ENCODE measurements around the gene TTC22.

Gene TTC22

DNA sequence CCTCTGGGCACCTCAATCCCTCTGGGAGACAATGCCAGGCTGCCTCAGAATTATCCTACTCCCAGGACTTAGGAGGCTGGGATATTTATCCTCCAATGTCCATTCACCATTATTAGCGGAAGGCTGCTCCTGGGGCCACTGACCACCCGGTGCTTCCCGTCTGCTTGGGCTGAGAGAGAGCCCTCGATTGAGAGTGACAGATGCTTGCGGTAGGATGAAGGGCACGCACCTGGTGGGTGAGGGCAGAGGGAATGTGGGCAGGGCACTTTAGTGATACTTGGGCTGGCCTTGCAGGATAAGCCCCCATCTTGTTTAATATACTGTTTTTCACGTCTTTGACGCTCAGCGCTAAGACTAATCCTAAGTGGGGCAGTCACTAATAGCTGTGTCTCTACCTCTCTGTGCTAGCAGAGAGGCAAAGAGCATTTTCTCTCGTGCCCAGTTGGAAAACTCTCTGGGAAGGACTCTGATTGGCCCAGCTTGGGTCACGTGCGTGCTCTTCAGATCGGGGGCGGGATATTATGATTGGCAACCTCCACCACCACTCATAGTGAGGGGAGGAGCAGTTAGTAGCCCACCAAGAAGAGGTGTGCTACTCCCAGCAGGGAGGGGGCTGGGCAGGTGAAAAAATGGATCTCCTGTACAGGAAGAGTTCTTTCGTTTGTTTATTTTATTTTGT, 26.2 kb downstream of the TTC22 start:
- no peak overlapping the region for H3K4me3 ChIP-seq (ENCODE audit: low read length)
- peak; percentile 30 for DNase-seq (ENCODE audit: low read depth)
- no peak for TF ChIP-seq CTCF (IDR thresholded peaks at IDR 0.05; ENCODE audit: insufficient read depth, low read depth, low read length, missing control alignments)

DNA sequence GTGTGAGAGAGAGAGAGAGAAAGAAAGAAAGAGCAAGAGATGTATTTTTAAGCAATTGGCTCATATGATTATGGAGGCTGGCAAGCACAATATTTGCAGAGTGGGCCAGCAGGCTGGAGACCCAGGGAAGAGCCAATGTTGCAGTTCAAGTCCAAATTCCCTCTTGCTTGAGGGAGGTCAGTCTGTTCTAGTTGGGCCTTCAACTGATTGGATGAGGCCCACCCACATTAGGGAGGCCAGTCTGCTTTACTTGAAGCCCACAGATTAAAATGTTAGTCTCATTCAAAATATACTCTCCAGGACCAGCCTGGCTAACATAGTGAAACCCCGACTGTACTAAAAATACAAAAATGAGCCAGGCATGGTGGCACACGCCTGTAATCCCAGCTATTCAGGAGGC, 28.2 kb downstream of the TTC22 start:
- TF ChIP-seq CTCF (IDR thresholded peaks at IDR 0.05; ENCODE audit: insufficient read depth, low read depth, low read length, missing control alignments): no peak
- no peak overlapping the region for H3K4me3 ChIP-seq (ENCODE audit: low read length)
- DNase-seq (ENCODE audit: low read depth): no peak

DNA sequence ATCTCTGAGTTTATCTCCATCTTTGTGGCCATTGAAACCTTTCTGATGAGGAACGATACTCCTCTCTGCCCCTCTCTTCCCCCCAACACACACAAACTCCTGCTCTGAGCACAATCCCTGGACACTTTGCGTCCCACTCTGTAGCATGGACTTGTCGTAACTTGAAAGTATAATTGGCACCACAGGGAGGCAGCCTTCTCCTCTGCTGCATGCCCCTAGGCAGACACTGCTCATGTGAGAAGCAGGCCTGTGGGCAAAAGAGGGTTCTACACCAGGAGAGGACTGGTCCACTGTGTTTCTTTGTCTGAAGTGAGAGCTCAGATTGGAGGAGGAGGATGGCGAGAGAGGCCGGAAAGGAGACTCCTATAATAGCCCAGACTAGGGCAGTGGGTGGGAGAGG, 33.0 kb downstream of the TTC22 start:
- DNase-seq (ENCODE audit: low read depth): peak; percentile 35
- H3K4me3 ChIP-seq (ENCODE audit: low read length): no peak overlapping the region
- TF ChIP-seq CTCF (IDR thresholded peaks at IDR 0.05; ENCODE audit: insufficient read depth, low read depth, low read length, missing control alignments): peak; percentile 16

DNA sequence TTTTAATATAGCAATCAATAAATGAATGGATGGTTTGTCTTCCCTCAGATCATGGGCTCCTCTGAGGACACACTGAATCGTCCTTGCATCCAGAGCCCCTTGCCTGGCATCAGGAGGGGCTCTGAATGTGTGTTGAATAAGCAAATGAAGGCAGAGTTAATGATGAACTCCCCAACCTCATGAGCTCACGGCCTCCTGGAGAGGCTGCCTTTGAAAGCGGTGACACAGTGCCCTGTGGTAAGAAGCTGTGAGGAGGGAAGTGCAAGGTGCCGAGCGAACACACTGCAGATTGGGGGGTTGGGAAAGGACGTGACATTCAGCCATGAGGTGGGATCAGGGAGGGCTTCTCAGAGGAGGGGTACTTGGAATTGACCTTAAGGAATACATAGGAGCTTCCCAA, 33.6 kb downstream of the TTC22 start:
- DNase-seq (ENCODE audit: low read depth): no peak
- H3K4me3 ChIP-seq (ENCODE audit: low read length): no peak overlapping the region
- TF ChIP-seq CTCF (IDR thresholded peaks at IDR 0.05; ENCODE audit: insufficient read depth, low read depth, low read length, missing control alignments): no peak

DNA sequence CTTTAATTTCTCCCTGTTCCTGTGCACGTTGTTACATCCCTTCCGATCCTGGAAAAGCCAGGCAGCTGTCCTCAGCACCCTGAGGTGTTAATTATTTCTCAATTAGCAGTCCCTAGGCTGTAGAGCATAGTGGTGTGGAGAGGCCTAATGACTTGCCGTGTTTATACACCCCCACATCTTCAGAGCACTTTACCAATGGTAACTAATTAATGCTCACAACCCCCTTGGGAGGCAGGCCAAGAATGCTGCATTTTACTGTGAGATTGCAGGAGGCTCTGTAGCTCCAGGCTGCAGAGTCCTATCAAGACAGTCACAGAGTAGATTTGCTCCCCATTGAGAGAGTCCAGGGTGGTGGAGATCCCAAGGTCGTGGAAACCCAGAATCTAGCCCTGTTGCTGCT, 34.4 kb downstream of the TTC22 start:
- no peak overlapping the region for H3K4me3 ChIP-seq (ENCODE audit: low read length)
- TF ChIP-seq CTCF (IDR thresholded peaks at IDR 0.05; ENCODE audit: insufficient read depth, low read depth, low read length, missing control alignments): no peak
- DNase-seq (ENCODE audit: low read depth): no peak

DNA sequence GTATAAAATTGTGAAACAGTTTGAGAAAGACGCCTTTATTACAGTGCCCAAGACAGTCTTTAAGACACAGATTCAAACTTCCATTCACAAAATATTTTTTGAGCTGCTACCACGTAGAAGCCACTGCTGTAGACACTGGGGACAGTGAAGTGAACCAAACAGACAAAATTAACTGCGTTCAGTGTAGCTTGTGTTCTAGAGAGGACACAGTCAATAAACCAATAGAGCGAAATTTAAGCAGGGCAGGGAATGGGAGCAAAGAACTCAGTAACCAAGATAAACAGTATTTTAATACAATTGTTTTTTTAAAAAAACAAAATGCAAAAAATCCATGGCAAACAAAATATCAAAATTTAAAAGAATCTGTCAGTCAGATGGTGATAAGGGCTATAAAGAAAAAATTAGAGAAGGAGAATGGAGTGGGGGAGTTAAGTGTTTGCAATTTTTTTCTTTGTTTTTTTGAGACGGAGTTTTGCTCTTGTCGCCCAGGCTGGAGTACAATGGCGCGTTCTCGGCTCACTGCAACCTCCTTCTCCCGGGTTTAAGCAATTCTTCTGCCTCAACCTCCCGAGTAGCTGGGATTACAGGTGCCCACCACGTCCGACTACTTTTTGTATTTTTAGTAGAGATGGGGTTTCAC, 36.1 kb downstream of the TTC22 start:
- peak overlapping the region; percentile 55 for H3K4me3 ChIP-seq (ENCODE audit: low read length)
- no peak for DNase-seq (ENCODE audit: low read depth)
- no peak for TF ChIP-seq CTCF (IDR thresholded peaks at IDR 0.05; ENCODE audit: insufficient read depth, low read depth, low read length, missing control alignments)
